HepG2 (cell line): ENCODE measurements around the gene SLC17A9. TPM values are rescaled to one million over a fixed set of nuclear protein-coding genes. Genes with fewer than 3 reads are reported as not detected.

Source experiments
- GATA4 ChIP-seq: sonication (generic); IDR thresholded peaks from 2 replicates; pipeline ENCODE4 v1.6.1; 2016; ENCODE audit warnings: antibody characterized with exemption, low read depth, borderline replicate concordance
- GATAD2A ChIP-seq: IDR thresholded peaks from 2 replicates; pipeline ENCODE4 v1.6.1; 2016
- HES4 ChIP-seq: sonication (generic); formaldehyde crosslinking; IDR thresholded peaks from 2 replicates; pipeline ENCODE4 v1.9.0; 2021; ENCODE audit warnings: mild to moderate bottlenecking, missing genetic modification reagents, borderline replicate concordance
- POLR2G ChIP-seq: fragments of 200-400 bp; formaldehyde crosslinking; IDR thresholded peaks from 2 replicates; pipeline ENCODE4 v1.6.1; 2018; ENCODE audit warnings: mild to moderate bottlenecking, low read depth, low read length, moderate library complexity
- ZNF224 ChIP-seq: sonication (generic); formaldehyde crosslinking; IDR thresholded peaks from 2 replicates; pipeline ENCODE4 v1.5.0; 2020; ENCODE audit warnings: mild to moderate bottlenecking, missing genetic modification reagents
- ZNF253 ChIP-seq: sonication (generic); formaldehyde crosslinking; IDR thresholded peaks from 2 replicates; pipeline ENCODE4 v1.8.0; 2022; ENCODE audit warnings: mild to moderate bottlenecking, missing genetic modification reagents, borderline replicate concordance
- ZNF296 ChIP-seq: sonication (generic); formaldehyde crosslinking; conservative IDR thresholded peaks from 2 replicates; pipeline ENCODE4 v1.5.0; 2020; ENCODE audit warnings: mild to moderate bottlenecking, missing genetic modification reagents
- ZNF343 ChIP-seq: sonication (generic); formaldehyde crosslinking; IDR thresholded peaks from 2 replicates; pipeline ENCODE4 v1.4.0; 2020; ENCODE audit warnings: mild to moderate bottlenecking, missing genetic modification reagents
- ZNF577 ChIP-seq: sonication (generic); formaldehyde crosslinking; IDR thresholded peaks from 2 replicates; pipeline ENCODE4 v1.4.0; 2020; ENCODE audit warnings: mild to moderate bottlenecking, low read depth, missing genetic modification reagents, borderline replicate concordance
- ZNF616 ChIP-seq: sonication (generic); formaldehyde crosslinking; IDR thresholded peaks from 2 replicates; pipeline ENCODE4 v1.5.0; 2020; ENCODE audit warnings: low read depth, mild to moderate bottlenecking, missing genetic modification reagents
- ZNF782 ChIP-seq: sonication (generic); formaldehyde crosslinking; IDR thresholded peaks from 2 replicates; pipeline ENCODE4 v1.4.0; 2020; ENCODE audit warnings: missing genetic modification reagents, mild to moderate bottlenecking, borderline replicate concordance
- polyA plus RNA-seq, 8 experiments: library from polyadenylated mRNA; depleted of rRNA in 3 of 8; stranded (reverse) in 7 of 8; unstranded in 1 of 8; fragments of >200 nt; fragmentation: Illumina TruSeq in 4 of 8; extraction: Trizol in 4 of 8; gene quantifications; 2 replicates each; pipeline versions ENCODE4 v1.2.1 to v1.2.3, GENCODE V29; 2011 to 2016; ENCODE audit warnings: low read depth in 4 of 8, missing spikeins in 1 of 8, mixed read lengths in 1 of 8; ENCODE audit not compliant: insufficient read depth in 1 of 8
- total RNA-seq, 5 experiments: library from RNA; depleted of rRNA; stranded (reverse); fragments of >200 nt; fragmentation: Illumina TruSeq; extraction: Trizol; gene quantifications; 2 replicates each; pipeline ENCODE4 v1.2.3, GENCODE V29; 2016; ENCODE audit warnings: low read depth in 1 of 5
- TF ChIP-seq, protein P1 (sequence below): sonication (generic); formaldehyde crosslinking; IDR thresholded peaks from 2 replicates; pipeline ENCODE4 v1.4.0; 2020; ENCODE audit warnings: mild to moderate bottlenecking, missing genetic modification reagents, borderline replicate concordance
- TF ChIP-seq, protein P2 (sequence below): sonication (generic); formaldehyde crosslinking; IDR thresholded peaks from 2 replicates; pipeline ENCODE4 v1.5.0; 2020; ENCODE audit warnings: missing genetic modification reagents
- TF ChIP-seq, protein P3 (sequence below): sonication (generic); formaldehyde crosslinking; IDR thresholded peaks from 2 replicates; pipeline ENCODE4 v1.4.0; 2020; ENCODE audit warnings: mild to moderate bottlenecking, missing genetic modification reagents
- TF ChIP-seq, protein P4 (sequence below): sonication (generic); formaldehyde crosslinking; IDR thresholded peaks from 2 replicates; pipeline ENCODE4 v1.4.0; 2020; ENCODE audit warnings: low read depth, missing genetic modification reagents
- TF ChIP-seq, protein P5 (sequence below): sonication (generic); formaldehyde crosslinking; IDR thresholded peaks from 2 replicates; pipeline ENCODE4 v1.4.0; 2020; ENCODE audit warnings: mild to moderate bottlenecking, low read depth, missing genetic modification reagents
- TF ChIP-seq, protein P6 (sequence below): sonication (generic); formaldehyde crosslinking; IDR thresholded peaks from 2 replicates; pipeline ENCODE4 v1.5.1; 2020; ENCODE audit warnings: missing genetic modification reagents, mild to moderate bottlenecking, borderline replicate concordance

Gene SLC17A9
- total and polyA plus RNA-seq, 2 of the 13 experiments (the other 11 are each of a cell fraction or from before 2014, with no cell fraction given) = 110 to 191 TPM

DNA sequence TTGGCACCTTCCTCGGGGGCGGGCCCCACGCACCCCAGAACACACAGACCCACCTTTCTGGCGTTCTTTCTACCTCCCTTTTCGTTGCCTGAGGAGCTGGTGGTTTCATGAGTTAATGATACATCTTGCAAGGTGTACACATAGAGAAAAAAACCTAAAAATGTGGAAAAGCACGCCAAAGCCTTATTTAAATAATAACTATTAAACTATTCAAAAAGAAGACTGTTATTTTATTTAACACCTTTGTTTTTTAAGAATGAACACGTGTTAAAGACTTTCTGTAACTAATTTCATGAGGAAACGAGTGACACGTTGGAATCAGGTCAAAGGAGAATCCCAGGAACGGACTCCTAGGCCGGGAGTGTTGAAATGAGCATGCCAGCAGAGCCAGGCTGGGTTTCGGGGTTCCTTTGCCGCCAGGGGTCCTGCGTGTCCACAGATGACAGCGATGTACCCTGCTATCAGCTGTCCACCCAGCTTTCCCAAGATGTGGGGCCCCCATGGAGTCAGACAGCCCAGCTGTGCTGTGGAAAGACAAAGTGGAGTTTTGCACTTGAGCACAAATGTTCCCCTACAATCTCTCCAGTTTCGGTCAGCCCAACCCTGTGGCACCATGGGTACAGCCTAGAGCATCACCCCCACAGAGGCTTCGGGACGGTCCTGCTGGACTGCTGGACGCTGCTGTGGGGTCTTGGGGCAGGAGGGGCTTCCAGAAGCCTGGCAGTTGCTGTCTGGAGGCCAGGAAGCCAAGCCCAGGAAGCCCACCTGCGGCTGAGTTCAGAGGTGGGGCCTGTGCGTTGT is 16.1 kb downstream of the SLC17A9 start (continued):
- TF ChIP-seq ZNF224 (CRISPR knock-in tag) (no peak), POLR2G (peak; percentile 93), GATA4 (peak; percentile 24; the same call in 1 of the 2 replicates), ZNF253 (CRISPR knock-in tag) (0 out of 2 replicates have a peak, but pooled peaks have one; percentile 6), HES4 (CRISPR knock-in tag) (no peak), ZNF577 (CRISPR knock-in tag) (no peak), ZNF782 (CRISPR knock-in tag) (no peak), ZNF616 (CRISPR knock-in tag) (0 out of 2 replicates have a peak, but pooled peaks have one; percentile 9), ZNF343 (no peak), ZNF296 (peak; percentile 72; the same call in 1 of the 2 replicates), GATAD2A (no peak)
- TF ChIP-seq, protein P1, sequence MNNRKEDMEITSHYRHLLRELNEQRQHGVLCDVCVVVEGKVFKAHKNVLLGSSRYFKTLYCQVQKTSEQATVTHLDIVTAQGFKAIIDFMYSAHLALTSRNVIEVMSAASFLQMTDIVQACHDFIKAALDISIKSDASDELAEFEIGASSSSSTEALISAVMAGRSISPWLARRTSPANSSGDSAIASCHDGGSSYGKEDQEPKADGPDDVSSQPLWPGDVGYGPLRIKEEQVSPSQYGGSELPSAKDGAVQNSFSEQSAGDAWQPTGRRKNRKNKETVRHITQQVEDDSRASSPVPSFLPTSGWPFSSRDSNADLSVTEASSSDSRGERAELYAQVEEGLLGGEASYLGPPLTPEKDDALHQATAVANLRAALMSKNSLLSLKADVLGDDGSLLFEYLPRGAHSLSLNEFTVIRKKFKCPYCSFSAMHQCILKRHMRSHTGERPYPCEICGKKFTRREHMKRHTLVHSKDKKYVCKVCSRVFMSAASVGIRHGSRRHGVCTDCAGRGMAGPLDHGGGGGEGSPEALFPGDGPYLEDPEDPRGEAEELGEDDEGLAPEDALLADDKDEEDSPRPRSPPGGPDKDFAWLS (CRISPR knock-in tag) = no peak
- TF ChIP-seq, protein P2, sequence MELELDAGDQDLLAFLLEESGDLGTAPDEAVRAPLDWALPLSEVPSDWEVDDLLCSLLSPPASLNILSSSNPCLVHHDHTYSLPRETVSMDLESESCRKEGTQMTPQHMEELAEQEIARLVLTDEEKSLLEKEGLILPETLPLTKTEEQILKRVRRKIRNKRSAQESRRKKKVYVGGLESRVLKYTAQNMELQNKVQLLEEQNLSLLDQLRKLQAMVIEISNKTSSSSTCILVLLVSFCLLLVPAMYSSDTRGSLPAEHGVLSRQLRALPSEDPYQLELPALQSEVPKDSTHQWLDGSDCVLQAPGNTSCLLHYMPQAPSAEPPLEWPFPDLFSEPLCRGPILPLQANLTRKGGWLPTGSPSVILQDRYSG (CRISPR knock-in tag) = no peak
- TF ChIP-seq, protein P3, sequence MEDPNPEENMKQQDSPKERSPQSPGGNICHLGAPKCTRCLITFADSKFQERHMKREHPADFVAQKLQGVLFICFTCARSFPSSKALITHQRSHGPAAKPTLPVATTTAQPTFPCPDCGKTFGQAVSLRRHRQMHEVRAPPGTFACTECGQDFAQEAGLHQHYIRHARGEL = no peak
- TF ChIP-seq, protein P4, sequence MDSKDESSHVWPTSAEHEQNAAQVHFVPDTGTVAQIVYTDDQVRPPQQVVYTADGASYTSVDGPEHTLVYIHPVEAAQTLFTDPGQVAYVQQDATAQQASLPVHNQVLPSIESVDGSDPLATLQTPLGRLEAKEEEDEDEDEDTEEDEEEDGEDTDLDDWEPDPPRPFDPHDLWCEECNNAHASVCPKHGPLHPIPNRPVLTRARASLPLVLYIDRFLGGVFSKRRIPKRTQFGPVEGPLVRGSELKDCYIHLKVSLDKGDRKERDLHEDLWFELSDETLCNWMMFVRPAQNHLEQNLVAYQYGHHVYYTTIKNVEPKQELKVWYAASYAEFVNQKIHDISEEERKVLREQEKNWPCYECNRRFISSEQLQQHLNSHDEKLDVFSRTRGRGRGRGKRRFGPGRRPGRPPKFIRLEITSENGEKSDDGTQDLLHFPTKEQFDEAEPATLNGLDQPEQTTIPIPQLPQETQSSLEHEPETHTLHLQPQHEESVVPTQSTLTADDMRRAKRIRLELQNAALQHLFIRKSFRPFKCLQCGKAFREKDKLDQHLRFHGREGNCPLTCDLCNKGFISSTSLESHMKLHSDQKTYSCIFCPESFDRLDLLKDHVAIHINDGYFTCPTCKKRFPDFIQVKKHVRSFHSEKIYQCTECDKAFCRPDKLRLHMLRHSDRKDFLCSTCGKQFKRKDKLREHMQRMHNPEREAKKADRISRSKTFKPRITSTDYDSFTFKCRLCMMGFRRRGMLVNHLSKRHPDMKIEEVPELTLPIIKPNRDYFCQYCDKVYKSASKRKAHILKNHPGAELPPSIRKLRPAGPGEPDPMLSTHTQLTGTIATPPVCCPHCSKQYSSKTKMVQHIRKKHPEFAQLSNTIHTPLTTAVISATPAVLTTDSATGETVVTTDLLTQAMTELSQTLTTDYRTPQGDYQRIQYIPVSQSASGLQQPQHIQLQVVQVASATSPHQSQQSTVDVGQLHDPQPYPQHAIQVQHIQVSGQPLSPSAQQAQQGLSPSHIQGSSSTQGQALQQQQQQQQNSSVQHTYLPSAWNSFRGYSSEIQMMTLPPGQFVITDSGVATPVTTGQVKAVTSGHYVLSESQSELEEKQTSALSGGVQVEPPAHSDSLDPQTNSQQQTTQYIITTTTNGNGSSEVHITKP = peak; percentile 25; the same call in 1 of the 2 replicates
- TF ChIP-seq, protein P5, sequence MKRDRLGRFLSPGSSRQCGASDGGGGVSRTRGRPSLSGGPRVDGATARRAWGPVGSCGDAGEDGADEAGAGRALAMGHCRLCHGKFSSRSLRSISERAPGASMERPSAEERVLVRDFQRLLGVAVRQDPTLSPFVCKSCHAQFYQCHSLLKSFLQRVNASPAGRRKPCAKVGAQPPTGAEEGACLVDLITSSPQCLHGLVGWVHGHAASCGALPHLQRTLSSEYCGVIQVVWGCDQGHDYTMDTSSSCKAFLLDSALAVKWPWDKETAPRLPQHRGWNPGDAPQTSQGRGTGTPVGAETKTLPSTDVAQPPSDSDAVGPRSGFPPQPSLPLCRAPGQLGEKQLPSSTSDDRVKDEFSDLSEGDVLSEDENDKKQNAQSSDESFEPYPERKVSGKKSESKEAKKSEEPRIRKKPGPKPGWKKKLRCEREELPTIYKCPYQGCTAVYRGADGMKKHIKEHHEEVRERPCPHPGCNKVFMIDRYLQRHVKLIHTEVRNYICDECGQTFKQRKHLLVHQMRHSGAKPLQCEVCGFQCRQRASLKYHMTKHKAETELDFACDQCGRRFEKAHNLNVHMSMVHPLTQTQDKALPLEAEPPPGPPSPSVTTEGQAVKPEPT (CRISPR knock-in tag) = peak; percentile 95
- TF ChIP-seq, protein P6, sequence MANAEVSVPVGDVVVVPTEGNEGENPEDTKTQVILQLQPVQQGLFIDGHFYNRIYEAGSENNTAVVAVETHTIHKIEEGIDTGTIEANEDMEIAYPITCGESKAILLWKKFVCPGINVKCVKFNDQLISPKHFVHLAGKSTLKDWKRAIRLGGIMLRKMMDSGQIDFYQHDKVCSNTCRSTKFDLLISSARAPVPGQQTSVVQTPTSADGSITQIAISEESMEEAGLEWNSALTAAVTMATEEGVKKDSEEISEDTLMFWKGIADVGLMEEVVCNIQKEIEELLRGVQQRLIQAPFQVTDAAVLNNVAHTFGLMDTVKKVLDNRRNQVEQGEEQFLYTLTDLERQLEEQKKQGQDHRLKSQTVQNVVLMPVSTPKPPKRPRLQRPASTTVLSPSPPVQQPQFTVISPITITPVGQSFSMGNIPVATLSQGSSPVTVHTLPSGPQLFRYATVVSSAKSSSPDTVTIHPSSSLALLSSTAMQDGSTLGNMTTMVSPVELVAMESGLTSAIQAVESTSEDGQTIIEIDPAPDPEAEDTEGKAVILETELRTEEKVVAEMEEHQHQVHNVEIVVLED (CRISPR knock-in tag) = peak; percentile 50
